HG03521 (cell line): ENCODE results near the gene FLRT1.

Experiments used
- ATAC-seq: cut with Tn5 transposase; IDR thresholded peaks from one replicate; pipeline ENCODE4 v1.9.1; 2021; ENCODE audit warnings: mild to moderate bottlenecking, moderate library complexity; ENCODE audit not compliant: unreplicated experiment

The FLRT1 gene, protein sequence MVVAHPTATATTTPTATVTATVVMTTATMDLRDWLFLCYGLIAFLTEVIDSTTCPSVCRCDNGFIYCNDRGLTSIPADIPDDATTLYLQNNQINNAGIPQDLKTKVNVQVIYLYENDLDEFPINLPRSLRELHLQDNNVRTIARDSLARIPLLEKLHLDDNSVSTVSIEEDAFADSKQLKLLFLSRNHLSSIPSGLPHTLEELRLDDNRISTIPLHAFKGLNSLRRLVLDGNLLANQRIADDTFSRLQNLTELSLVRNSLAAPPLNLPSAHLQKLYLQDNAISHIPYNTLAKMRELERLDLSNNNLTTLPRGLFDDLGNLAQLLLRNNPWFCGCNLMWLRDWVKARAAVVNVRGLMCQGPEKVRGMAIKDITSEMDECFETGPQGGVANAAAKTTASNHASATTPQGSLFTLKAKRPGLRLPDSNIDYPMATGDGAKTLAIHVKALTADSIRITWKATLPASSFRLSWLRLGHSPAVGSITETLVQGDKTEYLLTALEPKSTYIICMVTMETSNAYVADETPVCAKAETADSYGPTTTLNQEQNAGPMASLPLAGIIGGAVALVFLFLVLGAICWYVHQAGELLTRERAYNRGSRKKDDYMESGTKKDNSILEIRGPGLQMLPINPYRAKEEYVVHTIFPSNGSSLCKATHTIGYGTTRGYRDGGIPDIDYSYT

DNA sequence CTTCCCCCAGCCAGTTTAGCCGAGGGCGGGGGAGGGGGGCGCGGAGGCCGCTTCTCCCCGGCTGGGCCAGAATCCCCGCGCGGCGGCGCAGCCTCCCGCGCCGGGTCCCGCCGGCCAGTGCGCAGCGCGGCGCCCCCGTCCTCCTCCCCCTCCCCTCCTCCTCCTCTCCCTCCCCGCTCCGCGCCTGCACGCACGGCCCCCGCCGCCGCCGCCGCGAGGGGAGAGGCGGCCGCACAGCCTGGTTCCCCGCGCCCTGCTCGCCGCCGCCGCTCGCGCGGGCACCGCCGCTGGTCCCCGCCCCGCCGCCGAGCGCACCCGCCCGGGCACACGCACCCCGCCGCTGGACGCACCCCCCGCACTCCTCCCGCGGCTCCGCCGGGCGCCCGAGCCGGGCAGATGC lies at the start of gene FLRT1:
Gene FLRT1, plus strand, starts transcription at position 356 of the 400 bp plus-strand sequence. CDS start 80,337 bp downstream, outside the sequence.
- ATAC-seq: no peak

DNA sequence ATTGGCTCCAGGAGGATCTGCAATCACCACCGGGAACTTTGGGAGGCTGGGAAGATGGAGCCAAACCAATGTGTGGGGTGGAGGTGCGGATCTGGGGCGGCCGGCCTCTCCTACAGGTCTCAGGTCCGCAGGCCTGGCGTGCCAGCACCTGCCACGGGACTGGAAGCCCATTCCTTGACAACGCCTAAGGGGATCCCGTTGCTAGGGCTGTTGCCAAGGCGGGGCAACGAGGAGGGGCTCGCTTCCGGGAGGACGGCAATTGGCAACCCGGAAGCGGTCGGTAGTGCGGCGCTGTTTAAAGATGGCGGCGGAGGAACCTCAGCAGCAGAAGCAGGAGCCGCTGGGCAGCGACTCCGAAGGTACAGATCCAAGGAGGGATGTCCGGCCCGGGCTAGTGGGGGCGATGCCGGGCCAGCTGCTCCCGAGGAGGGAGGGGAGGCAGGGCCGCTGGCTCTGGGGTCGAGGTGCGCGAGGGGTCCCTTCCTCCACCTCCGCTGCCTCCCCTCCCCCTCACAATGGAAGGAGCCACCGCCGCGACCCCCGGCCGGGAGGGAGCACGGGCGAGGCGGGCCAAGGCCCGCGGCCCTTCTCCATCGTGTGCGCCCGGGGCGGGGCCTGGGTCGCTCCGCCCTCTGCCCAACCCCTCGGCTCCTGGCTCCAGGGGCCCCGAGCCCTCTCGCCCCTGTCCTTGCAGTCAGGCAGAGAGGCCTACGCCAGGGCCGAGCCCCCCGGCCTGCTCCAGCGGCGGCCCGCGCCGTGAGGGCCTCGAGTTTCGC lies 49.4 kb upstream of the FLRT1 start, which contains the start of gene OTUB1:
Gene OTUB1, plus strand, starts transcription at position 283 of the 776 bp plus-strand sequence. Its CDS starts 19 bp downstream, at position 302.
- peak; percentile 77 for ATAC-seq

- no peak for ATAC-seq
Observed at GRCh38 chr11:63986932-63987513, 48.7 kb upstream of the FLRT1 start.

- no peak for ATAC-seq
Observed at GRCh38 chr11:63991558-63991957, 44.2 kb upstream of the FLRT1 start.

DNA sequence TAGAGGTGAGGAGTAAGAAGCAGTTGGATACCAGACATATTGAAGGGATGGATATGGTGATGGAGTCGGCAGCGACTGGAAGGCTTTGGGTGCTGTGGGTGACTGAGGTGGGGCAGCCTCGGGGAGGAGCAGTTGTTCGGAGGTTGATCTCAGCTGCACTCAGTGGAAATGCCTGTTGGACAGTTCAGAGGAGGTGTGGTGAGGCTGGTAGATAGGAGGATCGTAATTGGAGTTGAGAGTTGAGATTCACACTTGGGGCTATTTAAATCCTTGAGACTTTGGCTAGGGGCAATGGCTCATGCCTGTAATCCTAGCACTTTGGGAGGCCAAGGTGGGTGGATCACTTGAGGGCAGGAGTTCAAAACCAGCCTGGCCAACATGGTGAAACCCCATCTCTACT lies 42.6 kb upstream of the FLRT1 start:
- no peak for ATAC-seq

GRCh38 chr11:63993993-63994392 lies 41.7 kb upstream of the FLRT1 start:
- ATAC-seq: no peak

DNA sequence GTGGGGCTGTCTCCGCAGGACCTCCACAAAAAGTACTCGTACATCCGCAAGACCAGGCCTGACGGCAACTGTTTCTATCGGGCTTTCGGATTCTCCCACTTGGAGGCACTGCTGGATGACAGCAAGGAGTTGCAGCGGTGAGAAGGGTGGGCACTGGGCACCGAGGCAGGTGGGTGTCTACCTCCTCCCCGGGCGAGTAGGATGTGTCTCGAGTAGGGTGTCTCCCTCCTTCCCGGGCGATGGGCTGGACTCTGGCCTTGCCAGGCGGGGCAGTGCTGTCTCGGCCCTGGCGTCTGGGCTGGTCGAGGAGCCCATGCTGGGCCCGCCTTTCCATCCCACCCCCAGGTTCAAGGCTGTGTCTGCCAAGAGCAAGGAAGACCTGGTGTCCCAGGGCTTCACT lies 39.2 kb upstream of the FLRT1 start:
- no peak for ATAC-seq

- ATAC-seq: no peak
Observed at GRCh38 chr11:63997104-63997700, 38.5 kb upstream of the FLRT1 start.

DNA sequence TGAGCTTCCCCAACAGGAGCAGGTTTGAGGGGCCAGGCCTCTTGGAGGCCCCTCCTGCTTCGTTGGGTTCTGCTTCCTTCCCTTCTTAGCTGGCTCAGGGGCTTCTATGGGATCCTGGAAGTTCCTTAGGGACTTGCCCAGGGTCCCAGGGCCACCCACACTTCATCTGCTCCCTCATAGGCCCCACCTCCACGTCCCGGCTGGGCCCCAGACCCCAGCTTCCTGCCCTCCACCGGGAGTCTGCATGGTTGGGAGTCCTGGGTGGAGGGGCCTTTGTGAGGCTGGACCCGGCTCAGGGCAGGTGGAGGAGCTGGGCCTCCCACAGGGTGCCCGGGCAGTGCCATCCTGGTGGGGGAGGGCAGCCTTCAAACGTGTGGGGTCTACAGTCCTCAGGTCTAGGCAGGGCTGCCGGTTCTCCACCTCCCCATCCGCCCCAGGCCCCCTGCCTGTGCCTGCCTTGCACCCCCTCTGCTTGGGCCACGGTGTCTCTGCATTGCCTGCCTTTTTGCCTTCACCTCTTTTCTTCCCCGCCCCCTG lies 37.9 kb upstream of the FLRT1 start:
- no peak for ATAC-seq

- no peak for ATAC-seq
Observed at GRCh38 chr11:63998558-63999348, 37.0 kb upstream of the FLRT1 start.

GRCh38 chr11:63999349-64000025 lies 36.2 kb upstream of the FLRT1 start:
- no peak for ATAC-seq

DNA sequence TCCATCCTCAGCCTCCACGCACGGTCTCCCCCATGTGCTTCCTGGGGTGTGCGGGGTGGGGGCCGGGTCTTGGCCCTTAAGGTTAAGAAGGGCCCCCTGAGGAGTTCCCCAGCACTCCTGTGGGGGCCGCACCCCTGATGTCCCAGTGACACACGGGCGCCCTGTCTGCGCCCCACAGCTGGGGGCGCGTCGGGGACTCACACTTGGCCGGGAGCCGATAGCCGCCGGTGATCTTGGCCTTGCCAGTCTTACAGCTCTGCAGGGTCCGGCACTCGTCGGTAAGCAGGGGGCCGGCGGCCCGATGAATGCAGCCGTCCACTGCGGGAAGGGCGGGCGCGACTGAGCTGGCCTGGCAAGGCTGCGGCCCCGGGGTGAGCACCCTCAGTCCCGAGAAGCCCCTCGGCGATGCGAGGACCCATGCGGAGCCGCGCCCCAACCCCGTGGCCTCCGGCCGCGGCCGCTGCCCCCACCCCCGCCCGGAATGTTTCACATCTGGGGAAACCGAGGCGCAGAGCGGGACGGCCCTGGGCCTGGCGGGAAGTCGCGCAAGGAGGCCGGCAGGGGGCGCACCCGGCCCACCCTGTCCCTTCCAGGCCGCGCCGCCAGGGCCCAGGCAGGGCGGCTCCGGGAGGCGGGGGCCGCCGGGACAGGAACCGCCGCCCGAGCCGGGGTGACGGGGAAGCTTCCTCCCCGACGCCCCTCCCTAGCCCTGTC lies 35.5 kb upstream of the FLRT1 start:
- peak; percentile 58 for ATAC-seq

- no peak for ATAC-seq
Observed at GRCh38 chr11:64000740-64001483, 34.8 kb upstream of the FLRT1 start.

GRCh38 chr11:64001484-64002420 lies 34.0 kb upstream of the FLRT1 start:
- ATAC-seq: no peak

- ATAC-seq: no peak
Observed at GRCh38 chr11:64003807-64004589, 31.7 kb upstream of the FLRT1 start.

DNA sequence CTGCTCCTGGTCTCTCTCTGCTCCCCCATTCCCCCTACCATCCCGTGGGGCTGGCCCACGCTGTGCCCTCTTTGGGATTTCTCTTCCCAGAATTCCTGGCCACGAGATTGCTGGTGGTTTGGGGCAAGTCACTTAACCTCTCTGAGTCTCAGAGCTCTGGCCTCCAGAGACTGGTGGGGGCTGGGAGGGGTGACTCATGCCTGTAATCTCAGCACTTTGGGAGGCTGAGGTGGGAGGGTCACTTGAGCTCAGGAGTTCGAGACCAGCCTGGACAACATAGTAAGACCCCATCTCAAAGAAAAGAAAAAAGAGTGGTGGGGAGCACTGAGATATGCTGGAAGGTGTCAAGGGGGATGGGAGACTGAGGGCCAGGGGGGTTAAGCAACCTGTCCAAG lies 31.1 kb upstream of the FLRT1 start:
- ATAC-seq: no peak
